Small intestine (tissue), 7 donors: Measurements from ENCODE around the gene POLDIP3. TPM values are rescaled to one million over a fixed set of nuclear protein-coding genes. Genes with fewer than 3 reads are reported as not detected.
A peak's percentile ranks its signal among the peaks of the same experiment; 100 is the strongest.
"Not testable (repeated sequence)": the region's sequence is repeated elsewhere in the genome, so short reads cannot be mapped to it uniquely, and the experiment has no call there.

Source experiments
- DNase-seq, 2 donors: peaks; one replicate each; pipeline versions ENCODE4 v3.0.0 to v3.0.0-alpha.2; 2013
- FAIRE-seq: peaks from 2 replicates; lab custom pipeline; 2012; peaks lifted over from hg19 to GRCh38; lab: Jason Lieb, UNC
- H3K27ac ChIP-seq, 3 donors: one replicate each; pipeline ENCODE4 v1.5.1; 2013; ENCODE audit warnings: low read length in 2 of 3, mild to moderate bottlenecking in 2 of 3, control low read depth in 1 of 3, inconsistent platforms in 1 of 3, low read depth in 1 of 3, moderate library complexity in 1 of 3
- H3K27me3 ChIP-seq, 3 donors: one replicate each; pipeline ENCODE4 v1.6.1; 2013; ENCODE audit warnings: low read length in 3 of 3, inconsistent platforms in 1 of 3; ENCODE audit not compliant: control insufficient read depth in 3 of 3, insufficient read depth in 3 of 3
- H3K36me3 ChIP-seq, 3 donors: one replicate each; pipeline ENCODE4 v1.6.1; 2013; ENCODE audit warnings: low read length in 3 of 3, inconsistent platforms in 1 of 3, low read depth in 1 of 3, mild to moderate bottlenecking in 1 of 3, moderate library complexity in 1 of 3; ENCODE audit not compliant: control insufficient read depth in 3 of 3, insufficient read depth in 2 of 3
- H3K4me1 ChIP-seq, 3 donors: one replicate each; pipeline ENCODE4 v1.6.1; 2013; ENCODE audit warnings: low read length in 2 of 3, inconsistent platforms in 1 of 3, low read depth in 1 of 3, mild to moderate bottlenecking in 1 of 3, moderate library complexity in 1 of 3; ENCODE audit not compliant: control insufficient read depth in 3 of 3, insufficient read depth in 2 of 3
- H3K4me3 ChIP-seq, 3 donors: one replicate each; pipeline ENCODE4 v1.5.1; 2013; ENCODE audit warnings: low read length in 3 of 3, control low read depth in 1 of 3, inconsistent platforms in 1 of 3, low read depth in 1 of 3, mild to moderate bottlenecking in 1 of 3, moderate library complexity in 1 of 3
- H3K9me3 ChIP-seq, 2 donors: one replicate each; pipeline ENCODE4 v1.6.1; 2013; ENCODE audit warnings: low read depth in 1 of 2, low read length in 1 of 2; ENCODE audit not compliant: control insufficient read depth in 2 of 2, insufficient read depth in 1 of 2
- WGBS, 3 donors: extraction: QIAGEN DNeasy Blood & Tissue Kit; methylation state at CpG; one replicate each; pipeline ENCODE4 v1.1.7; 2013; 5-methylcytosine and 5-hydroxymethylcytosine counted together
- polyA plus RNA-seq, 4 donors: library from polyadenylated mRNA; stranded (reverse) in 3 of 4; unstranded in 1 of 4; fragments of 200-250 nt in 3 of 4; fragments of 120-200 nt in 1 of 4; gene quantifications; one replicate each; pipeline versions ENCODE4 v1.2.1 to v1.2.3, GENCODE V29; 2013
- donor health status: healthy with polysubstance abuse.
- donor health status: control.
- donor health status: control.
- donor health status: Bipolar disorder and iron deficiency.
- donor health status: healthy.

POLDIP3 gene
- polyA plus RNA-seq, 4 donors: 23.5 to 58.6 (median 32.4) TPM

- H3K9me3 ChIP-seq, FAIRE-seq: not testable (repeated sequence)
These were observed 40.6 kb downstream of the POLDIP3 start for GRCh38 chr22:42574046-42574445.

GRCh38 chr22:42571068-42571467, 43.6 kb downstream of the POLDIP3 start:
- WGBS, 3 donors: 89 to 97% (median 95%) methylated on average over 11 to 12 of the region's 12 CpGs
- not testable (repeated sequence) for H3K4me1 ChIP-seq, H3K27me3 ChIP-seq, FAIRE-seq, DNase-seq, H3K4me3 ChIP-seq, H3K27ac ChIP-seq, H3K9me3 ChIP-seq
- peaks cover 0 to 48% (median 5%) of the 10 kb centered on the region in 3 donors for H3K36me3 ChIP-seq

More at GRCh38 chr22:42574046-42574445, 40.6 kb downstream of the POLDIP3 start:
- H3K4me3 ChIP-seq, H3K4me1 ChIP-seq, DNase-seq, H3K27me3 ChIP-seq, H3K27ac ChIP-seq: not testable (repeated sequence)
- H3K36me3 ChIP-seq: peaks cover 0 to 67% (median 7%) of the 10 kb centered on the region in 3 donors
- 70 to 91% methylated on average over 1 of the region's 1 CpG; no CpG with 5 or more reads in 1 of the 3 donors for WGBS, 3 donors

- whole genome bisulfite sequencing, 3 donors: 58 to 78% (median 70%) methylated on average over 9 of the region's 9 CpGs
- DNase-seq, H3K4me1 ChIP-seq, FAIRE-seq, H3K27me3 ChIP-seq, H3K9me3 ChIP-seq, H3K4me3 ChIP-seq, H3K27ac ChIP-seq: not testable (repeated sequence)
- H3K36me3 ChIP-seq: peaks cover 0 to 49% (median 5%) of the 10 kb centered on the region in 3 donors
These were observed 44.1 kb downstream of the POLDIP3 start for GRCh38 chr22:42570580-42570979.

- DNase-seq, H3K27ac ChIP-seq, H3K4me1 ChIP-seq, H3K27me3 ChIP-seq, H3K9me3 ChIP-seq, H3K4me3 ChIP-seq, FAIRE-seq: not testable (repeated sequence)
- 74 to 86% (median 76%) methylated on average over 5 of the region's 6 CpGs for WGBS, 3 donors
- peaks cover 0 to 32% (median 0%) of the 10 kb centered on the region in 3 donors for H3K36me3 ChIP-seq
These were observed 46.7 kb downstream of the POLDIP3 start for GRCh38 chr22:42567950-42568349.

- no peak overlapping the region for H3K4me3 ChIP-seq
- H3K9me3 ChIP-seq: no peaks in the 10 kb centered on the region
- H3K36me3 ChIP-seq: peaks cover 0 to 17% (median 0%) of the 10 kb centered on the region in 3 donors
- WGBS, 3 donors: 91 to 94% (median 94%) methylated on average over 12 of the region's 12 CpGs
- FAIRE-seq (no peak), DNase-seq (no peak)
- no peaks in the 10 kb centered on the region for H3K27me3 ChIP-seq
- H3K27ac ChIP-seq: no peak overlapping the region
- H3K4me1 ChIP-seq: peaks cover 0 to 8% (median 0%) of the 10 kb centered on the region in 3 donors
These were observed 48.7 kb downstream of the POLDIP3 start for GRCh38 chr22:42565956-42566355.

GRCh38 chr22:42564699-42565098, 50.0 kb downstream of the POLDIP3 start:
- 97 to 98% (median 98%) methylated on average over 17 of the region's 17 CpGs for WGBS, 3 donors
- no peaks in the 10 kb centered on the region for H3K9me3 ChIP-seq
- DNase-seq (no peak), FAIRE-seq (no peak)
- peaks cover 0 to 8% (median 0%) of the 10 kb centered on the region in 3 donors for H3K4me1 ChIP-seq
- H3K36me3 ChIP-seq: peaks cover 0 to 10% (median 0%) of the 10 kb centered on the region in 3 donors
- H3K4me3 ChIP-seq: no peak overlapping the region
- no peaks in the 10 kb centered on the region for H3K27me3 ChIP-seq
- H3K27ac ChIP-seq: no peak overlapping the region

- H3K4me1 ChIP-seq, H3K27me3 ChIP-seq, H3K27ac ChIP-seq, H3K4me3 ChIP-seq, DNase-seq, H3K9me3 ChIP-seq, FAIRE-seq, H3K36me3 ChIP-seq: not testable (repeated sequence)
- WGBS, 3 donors: 73 to 81% (median 74%) methylated on average over 3 of the region's 3 CpGs
These were observed 50.7 kb downstream of the POLDIP3 start for GRCh38 chr22:42563943-42564342.

GRCh38 chr22:42562684-42563083, 52.0 kb downstream of the POLDIP3 start:
- H3K4me1 ChIP-seq: peaks cover 0 to 8% (median 0%) of the 10 kb centered on the region in 3 donors
- peaks cover 0 to 5% (median 0%) of the 10 kb centered on the region in 3 donors for H3K36me3 ChIP-seq
- DNase-seq (no peak), FAIRE-seq (no peak)
- no peaks in the 10 kb centered on the region for H3K27me3 ChIP-seq
- no peak overlapping the region for H3K4me3 ChIP-seq
- no peak overlapping the region for H3K27ac ChIP-seq
- H3K9me3 ChIP-seq: no peaks in the 10 kb centered on the region
- WGBS, 3 donors: 52 to 80% (median 74%) methylated on average over 2 of the region's 2 CpGs

- peak; percentile 67 to 76 for DNase-seq
These were observed 52.4 kb downstream of the POLDIP3 start for GRCh38 chr22:42562279-42562678.

More at GRCh38 chr22:42562279-42562678, 52.4 kb downstream of the POLDIP3 start:
- H3K4me1 ChIP-seq: peaks cover 0 to 8% (median 0%) of the 10 kb centered on the region in 3 donors
- no peak for FAIRE-seq
- H3K9me3 ChIP-seq: no peaks in the 10 kb centered on the region
- H3K27ac ChIP-seq: no peak overlapping the region
- no peaks in the 10 kb centered on the region for H3K27me3 ChIP-seq
- 20 to 35% (median 25%) methylated on average over 8 of the region's 8 CpGs for WGBS, 3 donors
- H3K36me3 ChIP-seq: peaks cover 0 to 5% (median 0%) of the 10 kb centered on the region in 3 donors
- no peak overlapping the region for H3K4me3 ChIP-seq
